OCI-LY7 (cell line): ENCODE measurements around the gene PC.

Source experiments
- EZH2phosphoT487 ChIP-seq: fragments of 200-600 bp; sonication (generic); IDR thresholded peaks from 2 replicates; pipeline ENCODE4 v1.6.1; 2018; ENCODE audit warnings: low read depth, borderline replicate concordance, mild to moderate bottlenecking, mixed run types, antibody characterized with exemption, low read length, moderate library complexity, mixed read lengths
- TF ChIP-seq, protein P1 (sequence below): fragments of 200-600 bp; sonication (generic); conservative IDR thresholded peaks from 2 replicates; pipeline ENCODE4 v1.5.1; 2014; ENCODE audit warnings: mild to moderate bottlenecking, antibody characterized with exemption, low read length, moderate library complexity, mixed read lengths

DNA sequence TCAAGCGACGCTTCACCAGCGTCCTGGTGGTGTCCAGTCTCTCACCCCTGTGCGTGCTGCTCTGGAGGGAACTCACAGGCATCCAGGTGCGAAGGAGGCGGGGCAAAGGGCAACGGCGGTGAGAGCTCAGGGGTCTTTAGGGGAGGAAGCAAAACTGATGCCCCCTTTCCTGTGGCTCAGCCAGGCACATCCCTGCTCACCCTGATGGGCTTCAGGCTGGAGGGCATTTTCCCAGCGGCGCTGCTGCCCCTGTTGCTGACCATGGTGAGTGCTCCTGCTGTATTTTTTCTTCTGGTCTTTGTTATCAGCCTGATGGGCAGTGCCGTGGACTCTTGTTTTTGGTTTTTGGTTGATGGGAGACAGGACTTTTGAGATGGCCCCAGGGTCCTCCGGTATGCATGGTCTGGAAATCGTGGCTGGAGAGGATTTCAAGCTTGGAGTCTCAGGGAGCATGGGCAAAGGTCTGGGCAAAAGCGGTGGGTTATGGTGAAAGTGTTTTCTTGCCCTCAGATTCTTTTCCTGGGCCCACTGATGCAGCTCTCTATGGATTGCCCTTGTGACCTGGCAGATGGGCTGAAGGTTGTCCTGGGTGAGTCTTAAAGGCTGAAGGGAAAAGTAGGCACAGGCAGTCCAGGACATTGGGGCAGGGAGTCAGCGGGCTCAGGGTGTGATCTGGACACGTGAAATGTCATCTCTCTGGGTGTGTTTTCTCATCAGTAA lies 114.2 kb downstream of the PC start:
- TF ChIP-seq, protein P1, sequence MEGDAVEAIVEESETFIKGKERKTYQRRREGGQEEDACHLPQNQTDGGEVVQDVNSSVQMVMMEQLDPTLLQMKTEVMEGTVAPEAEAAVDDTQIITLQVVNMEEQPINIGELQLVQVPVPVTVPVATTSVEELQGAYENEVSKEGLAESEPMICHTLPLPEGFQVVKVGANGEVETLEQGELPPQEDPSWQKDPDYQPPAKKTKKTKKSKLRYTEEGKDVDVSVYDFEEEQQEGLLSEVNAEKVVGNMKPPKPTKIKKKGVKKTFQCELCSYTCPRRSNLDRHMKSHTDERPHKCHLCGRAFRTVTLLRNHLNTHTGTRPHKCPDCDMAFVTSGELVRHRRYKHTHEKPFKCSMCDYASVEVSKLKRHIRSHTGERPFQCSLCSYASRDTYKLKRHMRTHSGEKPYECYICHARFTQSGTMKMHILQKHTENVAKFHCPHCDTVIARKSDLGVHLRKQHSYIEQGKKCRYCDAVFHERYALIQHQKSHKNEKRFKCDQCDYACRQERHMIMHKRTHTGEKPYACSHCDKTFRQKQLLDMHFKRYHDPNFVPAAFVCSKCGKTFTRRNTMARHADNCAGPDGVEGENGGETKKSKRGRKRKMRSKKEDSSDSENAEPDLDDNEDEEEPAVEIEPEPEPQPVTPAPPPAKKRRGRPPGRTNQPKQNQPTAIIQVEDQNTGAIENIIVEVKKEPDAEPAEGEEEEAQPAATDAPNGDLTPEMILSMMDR: no peak
- no peak for TF ChIP-seq EZH2phosphoT487
